Ishikawa (cell line): ENCODE measurements around the gene SLC8B1.
A peak's percentile ranks its signal among the peaks of the same experiment; 100 is the strongest.

Experiments
- CEBPB ChIP-seq: IDR thresholded peaks from 2 replicates; pipeline ENCODE4 v1.6.1; 2012
- CREB1 ChIP-seq: IDR thresholded peaks from 2 replicates; pipeline ENCODE4 v1.6.1; 2012; ENCODE audit warnings: low read depth
- EGR1 ChIP-seq: IDR thresholded peaks from 2 replicates; pipeline ENCODE4 v1.6.1; 2012
- EP300 ChIP-seq: IDR thresholded peaks from 2 replicates; pipeline ENCODE4 v1.6.1; 2012; ENCODE audit warnings: borderline replicate concordance
- FOXM1 ChIP-seq: IDR thresholded peaks from 2 replicates; pipeline ENCODE4 v1.6.1; 2012; ENCODE audit warnings: low read depth, borderline replicate concordance
- NFIC ChIP-seq: IDR thresholded peaks from 2 replicates; pipeline ENCODE4 v1.6.1; 2012
- RAD21 ChIP-seq: IDR thresholded peaks from 2 replicates; pipeline ENCODE4 v1.6.1; 2012; ENCODE audit warnings: low read depth
- REST ChIP-seq: IDR thresholded peaks from 2 replicates; pipeline ENCODE4 v1.6.1; 2012; ENCODE audit warnings: low read depth, mild to moderate bottlenecking
- TAF1 ChIP-seq: IDR thresholded peaks from 2 replicates; pipeline ENCODE4 v1.6.1; 2012; ENCODE audit warnings: low read depth, mild to moderate bottlenecking
- TCF12 ChIP-seq: IDR thresholded peaks from 2 replicates; pipeline ENCODE4 v1.6.1; 2012; ENCODE audit warnings: low read depth
- TEAD4 ChIP-seq: IDR thresholded peaks from 2 replicates; pipeline ENCODE4 v1.6.1; 2012
- USF1 ChIP-seq: IDR thresholded peaks from 2 replicates; pipeline ENCODE4 v1.6.1; 2012
- YY1 ChIP-seq: IDR thresholded peaks from 2 replicates; pipeline ENCODE4 v1.6.1; 2012; ENCODE audit warnings: low read depth
- ZBTB7A ChIP-seq: IDR thresholded peaks from 2 replicates; pipeline ENCODE4 v1.6.1; 2012; ENCODE audit warnings: low read depth
- TF ChIP-seq, protein P1 (sequence below): IDR thresholded peaks from 2 replicates; pipeline ENCODE4 v1.6.1; 2012

The SLC8B1 gene

GRCh38 chr12:113260636-113261300 is 74.1 kb downstream of the SLC8B1 start:
- TF ChIP-seq EGR1 (no peak), TEAD4 (peak; percentile 71)

DNA sequence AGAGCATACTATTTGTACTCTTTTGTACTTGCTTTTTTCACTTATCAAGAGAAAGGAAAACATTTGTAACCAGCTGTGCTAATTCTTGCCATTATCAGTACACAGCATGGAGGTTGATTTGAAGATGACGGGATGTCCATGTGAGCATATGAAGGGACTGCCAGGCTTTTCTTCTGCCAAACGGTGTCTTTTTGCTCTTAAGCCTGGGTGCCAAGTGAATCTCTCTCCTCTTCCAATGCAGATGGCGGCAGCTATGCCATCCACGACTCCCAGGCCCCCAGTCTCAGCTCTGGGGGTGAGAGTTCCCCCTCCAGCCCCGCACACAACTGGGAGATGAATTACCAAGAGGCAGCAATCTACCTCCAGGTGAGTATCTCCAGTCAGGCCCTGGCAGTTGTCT is 74.8 kb downstream of the SLC8B1 start:
- TF ChIP-seq NFIC, result no peak
- TF ChIP-seq YY1, result no peak
- no peak for TF ChIP-seq TCF12
- no peak for TF ChIP-seq TEAD4
- no peak for TF ChIP-seq CREB1
- no peak for TF ChIP-seq CEBPB
- TF ChIP-seq EGR1, result no peak
- TF ChIP-seq, protein P1, sequence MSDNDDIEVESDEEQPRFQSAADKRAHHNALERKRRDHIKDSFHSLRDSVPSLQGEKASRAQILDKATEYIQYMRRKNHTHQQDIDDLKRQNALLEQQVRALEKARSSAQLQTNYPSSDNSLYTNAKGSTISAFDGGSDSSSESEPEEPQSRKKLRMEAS, result no peak
- TF ChIP-seq FOXM1, result no peak
- no peak for TF ChIP-seq ZBTB7A
- no peak for TF ChIP-seq TAF1
- TF ChIP-seq USF1, result no peak

DNA sequence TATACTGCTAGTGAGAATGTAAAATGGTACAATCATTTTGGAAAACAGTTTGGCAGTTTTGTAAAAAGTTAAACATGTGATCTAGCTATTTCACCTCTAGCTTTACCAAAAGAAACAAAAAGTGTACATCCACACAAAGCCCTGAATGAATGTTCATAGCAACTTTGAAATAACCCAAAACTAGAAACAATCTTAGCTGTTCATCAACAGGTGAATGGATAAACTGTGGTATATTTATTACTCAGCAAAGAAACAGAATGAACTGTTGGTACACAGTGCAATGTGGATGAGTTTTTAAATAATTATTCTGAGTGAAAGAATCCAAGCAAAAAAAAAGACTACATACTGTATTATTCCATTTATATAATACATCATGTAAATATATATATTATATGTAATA is 77.3 kb downstream of the SLC8B1 start:
- TF ChIP-seq, protein P1, result no peak
- no peak for TF ChIP-seq TAF1
- TF ChIP-seq CREB1, result no peak
- no peak for TF ChIP-seq NFIC
- TF ChIP-seq CEBPB, result no peak
- no peak for TF ChIP-seq TCF12
- no peak for TF ChIP-seq EGR1
- TF ChIP-seq ZBTB7A, result no peak
- no peak for TF ChIP-seq TEAD4
- no peak for TF ChIP-seq RAD21
- TF ChIP-seq REST, result no peak
- TF ChIP-seq YY1, result no peak
- TF ChIP-seq EP300, result no peak
- TF ChIP-seq USF1, result no peak
- TF ChIP-seq FOXM1, result no peak

GRCh38 chr12:113254298-113254697 is 80.6 kb downstream of the SLC8B1 start:
- no peak for TF ChIP-seq NFIC
- TF ChIP-seq CEBPB, result no peak
- TF ChIP-seq REST, result no peak
- TF ChIP-seq TCF12, result no peak
- TF ChIP-seq, protein P1, result no peak
- TF ChIP-seq TAF1, result no peak
- TF ChIP-seq FOXM1, result no peak
- TF ChIP-seq ZBTB7A, result no peak
- no peak for TF ChIP-seq RAD21
- no peak for TF ChIP-seq USF1
- TF ChIP-seq CREB1, result no peak
- TF ChIP-seq EP300, result no peak
- TF ChIP-seq YY1, result no peak
- TF ChIP-seq TEAD4, result no peak

DNA sequence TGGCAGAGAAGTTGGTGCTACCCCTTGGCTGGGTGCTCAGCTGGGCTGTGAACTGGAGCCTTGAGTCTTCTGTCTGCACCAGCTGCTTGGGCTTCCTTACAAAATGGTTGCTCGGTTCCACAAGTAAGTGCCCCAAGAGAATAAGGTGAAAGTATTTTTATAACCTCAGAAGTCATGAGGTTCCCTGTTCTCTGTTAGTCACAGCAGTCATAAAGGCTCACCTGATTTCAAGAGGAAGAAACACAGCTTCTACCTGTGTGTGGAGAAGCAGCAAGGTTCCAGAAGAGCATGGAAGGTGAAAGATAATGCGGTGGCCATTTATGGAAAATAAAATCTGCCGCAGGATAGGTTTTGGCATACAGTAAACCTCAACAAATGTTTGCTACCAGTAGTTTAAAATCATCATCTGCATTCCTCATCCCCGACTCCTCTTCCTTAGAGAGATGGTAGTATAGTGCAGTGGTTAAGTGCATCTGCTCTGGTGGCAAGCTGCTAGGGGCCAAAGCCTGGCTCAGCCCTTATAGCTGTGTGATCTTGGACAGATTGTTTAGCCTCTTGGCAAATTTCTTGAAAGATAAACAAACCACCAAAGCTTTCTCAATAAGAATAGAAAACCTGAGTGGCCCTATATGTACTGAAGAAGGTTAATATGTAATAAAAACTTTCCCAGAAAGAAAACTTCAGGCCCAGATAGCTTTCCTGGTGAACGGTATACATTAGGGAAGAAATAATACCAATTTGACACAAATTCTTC is 81.2 kb downstream of the SLC8B1 start:
- TF ChIP-seq EGR1, result no peak
- TF ChIP-seq TAF1, result no peak
- TF ChIP-seq TEAD4, result no peak
- TF ChIP-seq CEBPB, result no peak
- no peak for TF ChIP-seq TCF12
- no peak for TF ChIP-seq EP300
- TF ChIP-seq RAD21, result no peak
- TF ChIP-seq REST, result no peak
